Choroid plexus epithelial cell (primary cell): ENCODE data around the gene PDE9A.
A peak's percentile ranks its signal among the peaks of the same experiment; 100 is the strongest.

Experiments used
- DNase-seq: peaks from one replicate; pipeline ENCODE4 v3.0.0-alpha.2; 2010; ENCODE audit warnings: low read depth
- H3K4me3 ChIP-seq: 2 replicates; pipeline ENCODE4 v1.5.1; 2011; ENCODE audit warnings: low read depth, mild to moderate bottlenecking, control low read depth, low read length, moderate library complexity
- CTCF ChIP-seq: conservative IDR thresholded peaks from 2 replicates; pipeline ENCODE4 v1.5.1; 2011; ENCODE audit warnings: low read depth, mild to moderate bottlenecking, control low read depth, inconsistent platforms, low read length, moderate library complexity

The PDE9A gene

GRCh38 chr21:42649122-42650032 is 4.0 kb upstream of the PDE9A start:
- no peak for TF ChIP-seq CTCF
- no peak overlapping the region for H3K4me3 ChIP-seq
- no peak for DNase-seq

GRCh38 chr21:42650033-42650370 is 3.4 kb upstream of the PDE9A start:
- H3K4me3 ChIP-seq: no peak overlapping the region
- DNase-seq: no peak
- TF ChIP-seq CTCF: no peak

- DNase-seq: no peak
- no peak for TF ChIP-seq CTCF
- H3K4me3 ChIP-seq: no peak overlapping the region
These were observed 2.7 kb upstream of the PDE9A start for GRCh38 chr21:42650441-42651421.

GRCh38 chr21:42651515-42652401 is 1.7 kb upstream of the PDE9A start:
- no peak overlapping the region for H3K4me3 ChIP-seq
- TF ChIP-seq CTCF: no peak
- no peak for DNase-seq

- peak; percentile 44 for TF ChIP-seq CTCF
- no peak overlapping the region for H3K4me3 ChIP-seq
- DNase-seq: peak; percentile 29
These were observed 742 bp upstream of the PDE9A start for GRCh38 chr21:42652527-42653230.
